H9 (cell line): ENCODE results near the gene AKAP9. TPM values are rescaled to one million over a fixed set of nuclear protein-coding genes. Genes with fewer than 3 reads are reported as not detected.

Source experiments
- DNase-seq: peaks from one replicate; pipeline ENCODE4 v3.0.0-alpha.2; 2017
- H2AFZ ChIP-seq: one replicate; pipeline ENCODE4 v1.6.1; 2013; ENCODE audit warnings: mild to moderate bottlenecking, low read length, control low read depth, moderate library complexity
- H2AK5ac ChIP-seq: 2 replicates; pipeline ENCODE4 v1.6.1; 2013; ENCODE audit warnings: low read length, control low read depth, mixed read lengths; ENCODE audit not compliant: insufficient read length
- H2BK120ac ChIP-seq: one replicate; pipeline ENCODE4 v1.6.1; 2013; ENCODE audit warnings: low read depth, mild to moderate bottlenecking, low read length, control low read depth, inconsistent platforms; ENCODE audit not compliant: poor library complexity, severe bottlenecking
- H2BK12ac ChIP-seq: 2 replicates; pipeline ENCODE4 v1.6.1; 2013; ENCODE audit warnings: low read length, control low read depth, mixed read lengths, low read depth; ENCODE audit not compliant: insufficient read length
- H2BK15ac ChIP-seq: 2 replicates; pipeline ENCODE4 v1.6.1; 2013; ENCODE audit warnings: low read depth, low read length, control low read depth
- H2BK20ac ChIP-seq: one replicate; pipeline ENCODE4 v1.6.1; 2013; ENCODE audit warnings: low read depth, mild to moderate bottlenecking, low read length, control low read depth, inconsistent platforms; ENCODE audit not compliant: poor library complexity, severe bottlenecking
- H2BK5ac ChIP-seq: 2 replicates; pipeline ENCODE4 v1.6.1; 2013; ENCODE audit warnings: low read length, control low read depth, mixed read lengths; ENCODE audit not compliant: insufficient read length
- H3K14ac ChIP-seq: 2 replicates; pipeline ENCODE4 v1.6.1; 2013; ENCODE audit warnings: low read length, control low read depth; ENCODE audit not compliant: insufficient read depth
- H3K18ac ChIP-seq: 2 replicates; pipeline ENCODE4 v1.6.1; 2013; ENCODE audit warnings: low read depth, mild to moderate bottlenecking, mixed read lengths, low read length, control low read depth; ENCODE audit not compliant: insufficient read length
- H3K23ac ChIP-seq: 2 replicates; pipeline ENCODE4 v1.6.1; 2013; ENCODE audit warnings: low read length, control low read depth, mixed read lengths, low read depth; ENCODE audit not compliant: insufficient read length
- H3K23me2 ChIP-seq: 2 replicates; pipeline ENCODE4 v1.6.1; 2013; ENCODE audit warnings: low read depth, mild to moderate bottlenecking, mixed read lengths, low read length, control low read depth; ENCODE audit not compliant: insufficient read length, poor library complexity, severe bottlenecking
- H3K27ac ChIP-seq: 2 replicates; pipeline ENCODE4 v1.5.1; 2013; ENCODE audit warnings: low read length, control low read depth, mixed read lengths, low read depth; ENCODE audit not compliant: insufficient read length
- H3K27me3 ChIP-seq: 2 replicates; pipeline ENCODE4 v1.6.1; 2013; ENCODE audit warnings: low read length, control low read depth, inconsistent platforms; ENCODE audit not compliant: insufficient read depth
- H3K4ac ChIP-seq: 2 replicates; pipeline ENCODE4 v1.6.1; 2013; ENCODE audit warnings: low read depth, mild to moderate bottlenecking, control low read depth, inconsistent platforms, low read length, moderate library complexity
- H3K4me1 ChIP-seq: 2 replicates; pipeline ENCODE4 v1.6.1; 2013; ENCODE audit warnings: low read length, control low read depth, inconsistent platforms; ENCODE audit not compliant: insufficient read depth
- H3K4me2 ChIP-seq: 2 replicates; pipeline ENCODE4 v1.6.1; 2013; ENCODE audit warnings: low read length, control low read depth, mixed read lengths; ENCODE audit not compliant: insufficient read length, insufficient read depth
- H3K56ac ChIP-seq: 2 replicates; pipeline ENCODE4 v1.6.1; 2013; ENCODE audit warnings: low read depth, mild to moderate bottlenecking, mixed read lengths, low read length, control low read depth; ENCODE audit not compliant: insufficient read length
- H3K79me1 ChIP-seq: 2 replicates; pipeline ENCODE4 v1.6.1; 2013; ENCODE audit warnings: low read depth, mild to moderate bottlenecking, moderate library complexity, low read length, control low read depth, inconsistent platforms; ENCODE audit not compliant: insufficient read depth, poor library complexity, severe bottlenecking
- H3K79me2 ChIP-seq: 2 replicates; pipeline ENCODE4 v1.6.1; 2013; ENCODE audit warnings: low read length, control low read depth, inconsistent platforms; ENCODE audit not compliant: insufficient read depth
- H3K9ac ChIP-seq: 2 replicates; pipeline ENCODE4 v1.6.1; 2013; ENCODE audit warnings: low read length, control low read depth, mixed read lengths; ENCODE audit not compliant: insufficient read length; ENCODE audit errors: extremely low read depth
- H3K9me3 ChIP-seq: one replicate; pipeline ENCODE4 v1.6.1; 2013; ENCODE audit warnings: low read depth, low read length, inconsistent platforms; ENCODE audit not compliant: control insufficient read depth
- H3T11ph ChIP-seq: one replicate; pipeline ENCODE4 v1.6.1; 2013; ENCODE audit warnings: mild to moderate bottlenecking, low read length, control low read depth, inconsistent platforms
- H4K20me1 ChIP-seq: one replicate; pipeline ENCODE4 v1.6.1; 2013; ENCODE audit not compliant: control insufficient read depth, insufficient read length, insufficient read depth
- H4K5ac ChIP-seq: 2 replicates; pipeline ENCODE4 v1.6.1; 2013; ENCODE audit warnings: low read depth, mild to moderate bottlenecking, mixed read lengths, low read length, control low read depth; ENCODE audit not compliant: insufficient read length
- H4K8ac ChIP-seq: replicated peaks from 2 replicates; pipeline ENCODE4 v1.6.1; 2013; ENCODE audit warnings: low read length, control low read depth, mixed read lengths, low read depth; ENCODE audit not compliant: insufficient read length
- H4K91ac ChIP-seq: 2 replicates; pipeline ENCODE4 v1.6.1; 2013; ENCODE audit warnings: low read depth, mild to moderate bottlenecking, moderate library complexity, mixed read lengths, low read length, control low read depth; ENCODE audit not compliant: insufficient read length
- H3K27ac Mint-ChIP-seq, 3 experiments: 2 replicates in 2 of 3; 3 replicates in 1 of 3; pipeline ENCODE4 v1.8.0; 2020 to 2021; ENCODE audit warnings: mixed read lengths in 3 of 3, mild to moderate bottlenecking in 1 of 3, moderate library complexity in 1 of 3
- H3K27me3 Mint-ChIP-seq: 2 replicates; pipeline ENCODE4 v1.8.0; 2021; ENCODE audit warnings: low read depth, mild to moderate bottlenecking, moderate library complexity, mixed read lengths
- H3K36me3 Mint-ChIP-seq, 3 experiments: 2 replicates in 2 of 3; 3 replicates in 1 of 3; pipeline ENCODE4 v1.8.0; 2020 to 2021; ENCODE audit warnings: low read depth in 3 of 3, mixed read lengths in 3 of 3; ENCODE audit not compliant: insufficient read depth in 1 of 3
- H3K4me1 Mint-ChIP-seq, 2 experiments: 2 replicates each; pipeline ENCODE4 v1.8.0; 2020; ENCODE audit warnings: mixed read lengths in 2 of 2
- H3K4me3 Mint-ChIP-seq, 2 experiments: 2 replicates in 1 of 2; 3 replicates in 1 of 2; pipeline ENCODE4 v1.8.0; 2020 to 2021; ENCODE audit warnings: mild to moderate bottlenecking in 2 of 2, mixed read lengths in 2 of 2, moderate library complexity in 1 of 2
- H3K9me3 Mint-ChIP-seq, 2 experiments: 2 replicates in 1 of 2; 3 replicates in 1 of 2; pipeline ENCODE4 v1.8.0; 2020; ENCODE audit warnings: mild to moderate bottlenecking in 2 of 2, mixed read lengths in 2 of 2, moderate library complexity in 1 of 2
- WGBS: extraction: QIAGEN DNeasy Blood & Tissue Kit; methylation state at CpG from one replicate; pipeline ENCODE4 v1.1.7; 2013; ENCODE audit warnings: missing lambda C conversion rate, low lambda C conversion rate, mixed read lengths; ENCODE audit not compliant: insufficient read length; ENCODE audit errors: extremely low coverage; 5-methylcytosine and 5-hydroxymethylcytosine counted together
- total RNA-seq: library from RNA; stranded (reverse); gene quantifications from 2 replicates; pipeline ENCODE4 v1.2.1, GENCODE V29; 2021
- TF ChIP-seq, protein P1 (sequence below): fragments of 200-600 bp; sonication (generic); conservative IDR thresholded peaks from 3 replicates; pipeline ENCODE4 v1.8.0; 2021; ENCODE audit warnings: antibody characterized with exemption, mild to moderate bottlenecking

AKAP9 gene
- total RNA-seq, 1 experiment from 2014 or later = 22.4 TPM

- Histone ChIP-seq H3K79me1 (no peaks in the 10 kb centered on the region), H3K9ac (no peak overlapping the region), H3K4me1 (no peaks in the 10 kb centered on the region), H2AFZ (no peak overlapping the region), H4K20me1 (no peaks in the 10 kb centered on the region), H2AK5ac (no peak overlapping the region), H3K56ac (no peak overlapping the region), H2BK5ac (no peak overlapping the region), H3K14ac (no peak overlapping the region), H3K9me3 (no peaks in the 10 kb centered on the region), H3K27me3 (no peaks in the 10 kb centered on the region), H3K79me2 (no peaks in the 10 kb centered on the region; the same call in 1 of the 2 replicates), H3T11ph (no peak overlapping the region), H2BK12ac (no peak overlapping the region), H4K8ac (no peak overlapping the region), H2BK120ac (no peak overlapping the region), H3K23me2 (no peaks in the 10 kb centered on the region), H4K91ac (no peak overlapping the region), H3K27ac (no peak overlapping the region), H3K4me2 (no peak overlapping the region), H2BK15ac (no peak overlapping the region), H2BK20ac (no peak overlapping the region), H3K18ac (no peak overlapping the region), H4K5ac (no peak overlapping the region), H3K4ac (no peak overlapping the region), H3K23ac (no peak overlapping the region)
- Mint-ChIP-seq H3K36me3 (no peaks in the 10 kb centered on the region; a peak in 2 of 7 replicates), H3K27me3 (no peaks in the 10 kb centered on the region), H3K4me1 (peaks cover 13 to 14% of the 10 kb centered on the region in 2 experiments), H3K27ac (no peak overlapping the region), H3K4me3 (no peak overlapping the region), H3K9me3 (no peaks in the 10 kb centered on the region)
- TF ChIP-seq, protein P1, sequence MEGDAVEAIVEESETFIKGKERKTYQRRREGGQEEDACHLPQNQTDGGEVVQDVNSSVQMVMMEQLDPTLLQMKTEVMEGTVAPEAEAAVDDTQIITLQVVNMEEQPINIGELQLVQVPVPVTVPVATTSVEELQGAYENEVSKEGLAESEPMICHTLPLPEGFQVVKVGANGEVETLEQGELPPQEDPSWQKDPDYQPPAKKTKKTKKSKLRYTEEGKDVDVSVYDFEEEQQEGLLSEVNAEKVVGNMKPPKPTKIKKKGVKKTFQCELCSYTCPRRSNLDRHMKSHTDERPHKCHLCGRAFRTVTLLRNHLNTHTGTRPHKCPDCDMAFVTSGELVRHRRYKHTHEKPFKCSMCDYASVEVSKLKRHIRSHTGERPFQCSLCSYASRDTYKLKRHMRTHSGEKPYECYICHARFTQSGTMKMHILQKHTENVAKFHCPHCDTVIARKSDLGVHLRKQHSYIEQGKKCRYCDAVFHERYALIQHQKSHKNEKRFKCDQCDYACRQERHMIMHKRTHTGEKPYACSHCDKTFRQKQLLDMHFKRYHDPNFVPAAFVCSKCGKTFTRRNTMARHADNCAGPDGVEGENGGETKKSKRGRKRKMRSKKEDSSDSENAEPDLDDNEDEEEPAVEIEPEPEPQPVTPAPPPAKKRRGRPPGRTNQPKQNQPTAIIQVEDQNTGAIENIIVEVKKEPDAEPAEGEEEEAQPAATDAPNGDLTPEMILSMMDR = no peak
- no peak for DNase-seq
- no CpG with 5 or more reads among the region's 5 CpGs for WGBS
Observed at GRCh38 chr7:91973639-91974038, 33.0 kb downstream of the AKAP9 start.
